Measurements from ENCODE around the gene SNTG2. TPM values are rescaled to one million over a fixed set of nuclear protein-coding genes. Genes with fewer than 3 reads are reported as not detected.
A peak's percentile ranks its signal among the peaks of the same experiment; 100 is the strongest.

Gene SNTG2
- total RNA-seq, 1 donor from 2014 or later = 7.7 TPM

- Mint-ChIP-seq H3K27me3 (ENCODE audit: unreplicated experiment) (no peaks in the 10 kb centered on the region), H3K36me3 (ENCODE audit: unreplicated experiment) (peaks cover 10% of the 10 kb centered on the region), H3K27ac (ENCODE audit: unreplicated experiment) (no peak overlapping the region), H3K4me3 (ENCODE audit: unreplicated experiment) (no peak overlapping the region), H3K4me1 (ENCODE audit: low read depth, unreplicated experiment) (no peaks in the 10 kb centered on the region), H3K9me3 (ENCODE audit: unreplicated experiment) (peaks cover 3% of the 10 kb centered on the region)
- DNase-seq = no peak
- no peak for TF ChIP-seq CTCF (IDR thresholded peaks at IDR 0.05; ENCODE audit: partially characterized antibody, unreplicated experiment)
Observed at GRCh38 chr2:1002350-1002749, 51.7 kb downstream of the SNTG2 start.

GRCh38 chr2:1004398-1004797 is 53.7 kb downstream of the SNTG2 start:
- TF ChIP-seq CTCF (IDR thresholded peaks at IDR 0.05; ENCODE audit: partially characterized antibody, unreplicated experiment) = no peak
- Mint-ChIP-seq H3K36me3 (ENCODE audit: unreplicated experiment) (no peaks in the 10 kb centered on the region), H3K27me3 (ENCODE audit: unreplicated experiment) (no peaks in the 10 kb centered on the region), H3K27ac (ENCODE audit: unreplicated experiment) (no peak overlapping the region), H3K4me3 (ENCODE audit: unreplicated experiment) (no peak overlapping the region), H3K4me1 (ENCODE audit: low read depth, unreplicated experiment) (no peaks in the 10 kb centered on the region), H3K9me3 (ENCODE audit: unreplicated experiment) (peaks cover 2% of the 10 kb centered on the region)
- no peak for DNase-seq

GRCh38 chr2:1010415-1010930 is 59.8 kb downstream of the SNTG2 start:
- Mint-ChIP-seq H3K36me3 (ENCODE audit: unreplicated experiment) (peaks cover 3% of the 10 kb centered on the region), H3K4me3 (ENCODE audit: unreplicated experiment) (no peak overlapping the region), H3K4me1 (ENCODE audit: low read depth, unreplicated experiment) (peaks cover 18% of the 10 kb centered on the region), H3K27me3 (ENCODE audit: unreplicated experiment) (no peaks in the 10 kb centered on the region), H3K27ac (ENCODE audit: unreplicated experiment) (peak overlapping the region; percentile 86), H3K9me3 (ENCODE audit: unreplicated experiment) (no peaks in the 10 kb centered on the region)
- TF ChIP-seq CTCF (IDR thresholded peaks at IDR 0.05; ENCODE audit: partially characterized antibody, unreplicated experiment) = no peak
- peak; percentile 73 for DNase-seq

- Mint-ChIP-seq H3K4me3 (ENCODE audit: unreplicated experiment) (no peak overlapping the region), H3K4me1 (ENCODE audit: low read depth, unreplicated experiment) (peaks cover 18% of the 10 kb centered on the region), H3K27me3 (ENCODE audit: unreplicated experiment) (no peaks in the 10 kb centered on the region), H3K27ac (ENCODE audit: unreplicated experiment) (no peak overlapping the region), H3K9me3 (ENCODE audit: unreplicated experiment) (no peaks in the 10 kb centered on the region), H3K36me3 (ENCODE audit: unreplicated experiment) (peaks cover 3% of the 10 kb centered on the region)
- TF ChIP-seq CTCF (IDR thresholded peaks at IDR 0.05; ENCODE audit: partially characterized antibody, unreplicated experiment) = no peak
- DNase-seq = no peak
Observed at GRCh38 chr2:1011006-1011405, 60.4 kb downstream of the SNTG2 start.

GRCh38 chr2:1011985-1012384 is 61.3 kb downstream of the SNTG2 start:
- peaks cover 18% of the 10 kb centered on the region for H3K4me1 Mint-ChIP-seq (ENCODE audit: low read depth, unreplicated experiment)
- H3K4me3 Mint-ChIP-seq (ENCODE audit: unreplicated experiment) = peak overlapping the region; percentile 0
- no peak for DNase-seq
- H3K36me3 Mint-ChIP-seq (ENCODE audit: unreplicated experiment) = peaks cover 3% of the 10 kb centered on the region
- no peaks in the 10 kb centered on the region for H3K9me3 Mint-ChIP-seq (ENCODE audit: unreplicated experiment)
- TF ChIP-seq CTCF (IDR thresholded peaks at IDR 0.05; ENCODE audit: partially characterized antibody, unreplicated experiment) = no peak
- H3K27me3 Mint-ChIP-seq (ENCODE audit: unreplicated experiment) = no peaks in the 10 kb centered on the region
- no peak overlapping the region for H3K27ac Mint-ChIP-seq (ENCODE audit: unreplicated experiment)

All from glutamatergic neuron (in vitro differentiated cells).